ENCODE results near the gene FAM156A.
"Not testable (repeated sequence)": the region's sequence is repeated elsewhere in the genome, so short reads cannot be mapped to it uniquely, and the experiment has no call there.

- not testable (repeated sequence) for TF ChIP-seq CTCF (IDR thresholded peaks at IDR 0.05; ENCODE audit: insufficient read depth, low read length); SPI1 (IDR thresholded peaks at IDR 0.05; ENCODE audit: borderline replicate concordance, low read depth); POLR2AphosphoS5 (IDR thresholded peaks at IDR 0.05; ENCODE audit: low read depth); REST (IDR thresholded peaks at IDR 0.05; ENCODE audit: insufficient replicate concordance, low read depth); GABPA (IDR thresholded peaks at IDR 0.05; ENCODE audit: low read depth)
Observed at GRCh38 chrX:52930214-52930613, 28.1 kb downstream of the FAM156A start.

Measured in HL-60 (cell line).